ENCODE data around the gene DNM3. TPM values are rescaled to one million over a fixed set of nuclear protein-coding genes. Genes with fewer than 3 reads are reported as not detected.

Gene DNM3
- 2.0 and 2.1 TPM in 2 replicates for total RNA-seq (ENCODE audit: low replicate concordance)

GRCh38 chr1:171841050-171841910 is at the start of gene DNM3:
DNM3 (plus strand) TSS chr1:171841498; CDS start chr1:171841657, 159 bp downstream.
- DNase-seq (ENCODE audit: low read depth) = peak; percentile 80
- TF ChIP-seq CTCF (IDR thresholded peaks at IDR 0.05; ENCODE audit: insufficient read depth, low read length) = no peak
- peak within 1 kb of the TSS; percentile 75 for H3K4me3 ChIP-seq (ENCODE audit: low read depth, low read length)

- no peak for TF ChIP-seq CTCF (IDR thresholded peaks at IDR 0.05; ENCODE audit: insufficient read depth, low read length)
- no peak for DNase-seq (ENCODE audit: low read depth)
- no peak overlapping the region for H3K4me3 ChIP-seq (ENCODE audit: low read depth, low read length)
Observed at GRCh38 chr1:171792656-171793369, 48.5 kb upstream of the DNM3 start.

GRCh38 chr1:171793636-171794035 is 47.7 kb upstream of the DNM3 start:
- TF ChIP-seq CTCF (IDR thresholded peaks at IDR 0.05; ENCODE audit: insufficient read depth, low read length) = no peak
- DNase-seq (ENCODE audit: low read depth) = peak; percentile 21
- H3K4me3 ChIP-seq (ENCODE audit: low read depth, low read length) = no peak overlapping the region

GRCh38 chr1:171794085-171794484 is 47.2 kb upstream of the DNM3 start:
- DNase-seq (ENCODE audit: low read depth) = peak; percentile 31
- no peak overlapping the region for H3K4me3 ChIP-seq (ENCODE audit: low read depth, low read length)
- TF ChIP-seq CTCF (IDR thresholded peaks at IDR 0.05; ENCODE audit: insufficient read depth, low read length) = no peak

- H3K4me3 ChIP-seq (ENCODE audit: low read depth, low read length) = no peak overlapping the region
- no peak for TF ChIP-seq CTCF (IDR thresholded peaks at IDR 0.05; ENCODE audit: insufficient read depth, low read length)
- DNase-seq (ENCODE audit: low read depth) = no peak
Observed at GRCh38 chr1:171796592-171796991, 44.7 kb upstream of the DNM3 start.

GRCh38 chr1:171798311-171798710 is 43.0 kb upstream of the DNM3 start:
- DNase-seq (ENCODE audit: low read depth) = no peak
- no peak overlapping the region for H3K4me3 ChIP-seq (ENCODE audit: low read depth, low read length)
- TF ChIP-seq CTCF (IDR thresholded peaks at IDR 0.05; ENCODE audit: insufficient read depth, low read length) = no peak
